ENCODE measurements around the gene XYLT1.
"Not testable (repeated sequence)": the region's sequence is repeated elsewhere in the genome, so short reads cannot be mapped to it uniquely, and the experiment has no call there.

DNA sequence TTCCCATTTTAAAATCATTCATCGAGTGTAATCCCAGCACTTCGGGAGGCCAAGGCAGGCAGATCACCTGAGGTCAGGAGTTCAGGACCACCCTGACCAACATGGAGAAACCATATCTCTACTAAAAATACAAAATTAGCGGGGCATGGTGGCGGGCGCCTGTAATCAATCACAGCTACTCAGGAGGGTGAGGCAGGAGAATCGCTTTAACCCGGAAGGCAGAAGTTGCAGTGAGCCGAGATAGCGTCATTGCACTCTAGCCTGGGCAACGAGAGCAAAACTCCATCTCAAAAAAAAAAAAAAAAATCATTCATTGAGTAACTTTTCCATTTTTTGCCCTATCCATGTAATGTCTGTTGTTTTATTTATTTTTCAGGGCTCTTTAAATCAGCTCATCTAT lies 135.4 kb downstream of the XYLT1 start:
- TF ChIP-seq EZH2 (IDR thresholded peaks at IDR 0.05); POLR2AphosphoS5 (IDR thresholded peaks at IDR 0.05; ENCODE audit: borderline replicate concordance, low read depth, low read length): not testable (repeated sequence)

Data from SK-N-MC (cell line).